Naive thymus-derived CD4-positive, alpha-beta T cell (primary cell): Measurements from ENCODE around the gene MSS51. TPM values are rescaled to one million over a fixed set of nuclear protein-coding genes. Genes with fewer than 3 reads are reported as not detected.

Source experiments
- ATAC-seq: fragments of 150-1000 bp; cut with Tn5 transposase; 2 replicates; pipeline ENCODE4 v1.10.0; 2021; ENCODE audit warnings: mild to moderate bottlenecking, moderate library complexity
- CTCF ChIA-PET: fragments of 350-600 bp; sonication (Branson Sonifier 250); formaldehyde crosslinking; loops from one replicate; lab custom pipeline; 2021; ENCODE audit warnings: antibody characterized with exemption; lab: Charles Lee
- POLR2A ChIA-PET: fragments of 350-600 bp; sonication (Branson Sonifier 250); formaldehyde crosslinking; loops from one replicate; lab custom pipeline; 2021; ENCODE audit warnings: antibody characterized with exemption, inconsistent platforms; lab: Charles Lee
- DNase-seq, 9 donors: peaks; one replicate each; pipeline versions ENCODE4 v3.0.0 to v3.0.0-alpha.2; 2020 to 2022; ENCODE audit warnings: mixed read lengths in 1 of 9
- H3K27ac ChIP-seq: one replicate; pipeline ENCODE4 v1.7.0; 2013; ENCODE audit warnings: mild to moderate bottlenecking, low read depth, low read length, moderate library complexity
- H3K27me3 ChIP-seq, 2 donors: one replicate each; pipeline ENCODE4 v1.7.0; 2013; ENCODE audit warnings: low read length in 2 of 2, mild to moderate bottlenecking in 2 of 2, moderate library complexity in 2 of 2; ENCODE audit not compliant: control insufficient read depth in 2 of 2, insufficient read depth in 2 of 2
- H3K36me3 ChIP-seq, 3 experiments: 1 replicate in 2 of 3; 2 replicates in 1 of 3; pipeline ENCODE4 v1.7.0; 2013; ENCODE audit warnings: low read length in 3 of 3, mild to moderate bottlenecking in 3 of 3, moderate library complexity in 1 of 3; ENCODE audit not compliant: insufficient read depth in 3 of 3, control insufficient read depth in 2 of 3
- H3K4me1 ChIP-seq, 2 donors: one replicate each; pipeline ENCODE4 v1.7.0; 2013; ENCODE audit warnings: low read length in 2 of 2, mild to moderate bottlenecking in 2 of 2, moderate library complexity in 1 of 2; ENCODE audit not compliant: control insufficient read depth in 2 of 2, insufficient read depth in 2 of 2
- H3K4me3 ChIP-seq: 2 replicates; pipeline ENCODE4 v1.7.0; 2013; ENCODE audit warnings: mild to moderate bottlenecking, low read length
- H3K9me3 ChIP-seq, 3 experiments: 1 replicate in 2 of 3; 2 replicates in 1 of 3; pipeline ENCODE4 v1.7.0; 2013; ENCODE audit warnings: low read length in 3 of 3; ENCODE audit not compliant: control insufficient read depth in 2 of 3
- H3K27ac Mint-ChIP-seq, 9 donors: one replicate each; pipeline ENCODE4 v1.8.0; 2020 to 2022; ENCODE audit warnings: mixed read lengths in 9 of 9, mild to moderate bottlenecking in 8 of 9, moderate library complexity in 5 of 9, inconsistent platforms in 2 of 9
- H3K27me3 Mint-ChIP-seq, 5 donors: one replicate each; pipeline ENCODE4 v1.8.0; 2021 to 2022; ENCODE audit warnings: mixed read lengths in 5 of 5, mild to moderate bottlenecking in 1 of 5
- H3K36me3 Mint-ChIP-seq, 5 donors: one replicate each; pipeline ENCODE4 v1.8.0; 2020 to 2022; ENCODE audit warnings: mixed read lengths in 5 of 5, mild to moderate bottlenecking in 3 of 5, inconsistent platforms in 1 of 5
- H3K4me1 Mint-ChIP-seq, 7 donors: one replicate each; pipeline ENCODE4 v1.8.0; 2020 to 2022; ENCODE audit warnings: mixed read lengths in 7 of 7, mild to moderate bottlenecking in 3 of 7, inconsistent platforms in 1 of 7
- H3K4me3 Mint-ChIP-seq, 10 donors: one replicate each; pipeline ENCODE4 v1.8.0; 2020 to 2022; ENCODE audit warnings: mild to moderate bottlenecking in 10 of 10, mixed read lengths in 10 of 10, moderate library complexity in 6 of 10, inconsistent platforms in 2 of 10
- H3K9me3 Mint-ChIP-seq, 11 donors: one replicate each; pipeline ENCODE4 v1.8.0; 2020 to 2022; ENCODE audit warnings: mixed read lengths in 11 of 11, mild to moderate bottlenecking in 4 of 11, inconsistent platforms in 1 of 11, moderate library complexity in 1 of 11
- intact Hi-C, 2 donors: fragments of 100-400 bp; cut with micrococcal nuclease; formaldehyde crosslinking; loops; one replicate each; pipeline ENCODE4 v1.15.1; 2023
- polyA plus RNA-seq, 2 donors: library from polyadenylated mRNA; unstranded; fragments of 300-500 nt; fragmentation: Illumina TruSeq; gene quantifications; one replicate each; pipeline ENCODE4 v1.2.3, GENCODE V29; 2021
- total RNA-seq, 6 experiments: library from RNA in 5 of 6; stranded (reverse) in 5 of 6; gene quantifications; 1 replicate in 5 of 6; 2 replicates in 1 of 6; pipeline ENCODE4 v1.2.3 and lab custom pipeline; 2021 to 2026

The MSS51 gene
- total and polyA plus RNA-seq, 7 experiments from 2014 or later: 0.18 to 4.9 (median 3.5) TPM

- Mint-ChIP-seq H3K9me3 (no peaks in the 10 kb centered on the region), H3K36me3 (peaks cover 4 to 36% (median 9%) of the 10 kb centered on the region in 5 donors), H3K27ac (peak overlapping the region in 1 of 9 donors; percentile 18), H3K4me3 (no peak overlapping the region), H3K4me1 (peaks cover 0 to 8% (median 2%) of the 10 kb centered on the region in 7 donors), H3K27me3 (no peaks in the 10 kb centered on the region)
- ATAC-seq: no peak
- Histone ChIP-seq H3K27ac (no peak overlapping the region), H3K27me3 (no peaks in the 10 kb centered on the region), H3K4me1 (no peaks in the 10 kb centered on the region), H3K4me3 (no peak overlapping the region), H3K36me3 (peaks cover 0 to 31% (median 14%) of the 10 kb centered on the region in 3 experiments), H3K9me3 (no peaks in the 10 kb centered on the region)
- no peak for DNase-seq
- ChIA-PET CTCF (no interaction called here), POLR2A (interaction anchor here (1.4 kb wide), 1 partner anchor 49 kb away, joined by 3 read pairs; the partner anchor contains the start of gene PPP3CB)
- intact Hi-C loops: no loop called here
Observed at GRCh38 chr10:73446926-73447325, 13.6 kb upstream of the MSS51 start.

GRCh38 chr10:73444457-73444856, 11.1 kb upstream of the MSS51 start:
- H3K36me3 ChIP-seq: peaks cover 0 to 31% (median 14%) of the 10 kb centered on the region in 3 experiments

GRCh38 chr10:73439605-73440312, 6.4 kb upstream of the MSS51 start:
- intact Hi-C loops: no loop called here
- POLR2A ChIA-PET: no interaction called here
- H3K4me3 ChIP-seq: no peak overlapping the region
- no peak overlapping the region for H3K27ac ChIP-seq
- ATAC-seq (no peak), DNase-seq (no peak)
- H3K27me3 ChIP-seq: no peaks in the 10 kb centered on the region
- CTCF ChIA-PET: no interaction called here
- Mint-ChIP-seq H3K27ac (peak overlapping the region in 3 of 9 donors; percentile 2 to 60 (median 22)), H3K4me3 (no peak overlapping the region), H3K27me3 (no peaks in the 10 kb centered on the region), H3K36me3 (peaks cover 0 to 24% (median 7%) of the 10 kb centered on the region in 5 donors), H3K4me1 (peaks cover 0 to 7% (median 5%) of the 10 kb centered on the region in 7 donors), H3K9me3 (no peaks in the 10 kb centered on the region)
- peaks cover 0 to 25% (median 5%) of the 10 kb centered on the region in 3 experiments for H3K36me3 ChIP-seq
- no peaks in the 10 kb centered on the region for H3K9me3 ChIP-seq
- H3K4me1 ChIP-seq: no peaks in the 10 kb centered on the region

More at GRCh38 chr10:73444457-73444856, 11.1 kb upstream of the MSS51 start:
- Histone ChIP-seq H3K4me1 (no peaks in the 10 kb centered on the region), H3K27ac (no peak overlapping the region), H3K27me3 (no peaks in the 10 kb centered on the region), H3K4me3 (no peak overlapping the region), H3K9me3 (no peaks in the 10 kb centered on the region)
- intact Hi-C loops: no loop called here
- ATAC-seq: no peak
- H3K4me1 Mint-ChIP-seq: peaks cover 0 to 5% (median 0%) of the 10 kb centered on the region in 7 donors
- CTCF ChIA-PET: no interaction called here
- DNase-seq: no peak
- H3K27me3 Mint-ChIP-seq: no peaks in the 10 kb centered on the region
- H3K27ac Mint-ChIP-seq: peak overlapping the region in 1 of 9 donors; percentile 21
- H3K36me3 Mint-ChIP-seq: peaks cover 0 to 29% (median 9%) of the 10 kb centered on the region in 5 donors
- no peak overlapping the region for H3K4me3 Mint-ChIP-seq
- POLR2A ChIA-PET: interaction anchor here (1.0 kb wide), 1 partner anchor 87 kb away, joined by 3 read pairs; no protein-coding TSS in a partner anchor
- H3K9me3 Mint-ChIP-seq: no peaks in the 10 kb centered on the region

DNA sequence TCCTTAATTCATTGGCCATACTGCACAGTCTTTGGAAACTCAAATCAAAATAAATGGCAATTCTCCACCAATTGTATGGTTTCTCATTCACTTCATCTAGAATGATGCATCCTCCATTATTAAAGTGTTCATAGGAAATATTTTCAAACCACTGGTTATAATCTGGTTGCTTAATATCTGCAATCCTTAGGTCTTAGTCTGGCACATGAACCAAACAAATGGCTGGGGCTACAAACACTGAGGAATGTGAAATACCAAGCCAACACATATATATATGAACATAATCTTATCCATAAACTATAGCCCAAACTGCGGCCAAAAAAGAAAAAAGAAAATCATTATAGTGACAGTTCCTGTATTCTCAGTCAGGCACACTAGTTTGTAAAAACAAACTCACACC, 5.7 kb upstream of the MSS51 start:
- Histone ChIP-seq H3K27me3 (no peaks in the 10 kb centered on the region), H3K4me1 (peaks cover 0 to 1% of the 10 kb centered on the region in 2 donors), H3K27ac (no peak overlapping the region), H3K9me3 (no peaks in the 10 kb centered on the region), H3K36me3 (peaks cover 0 to 18% (median 0%) of the 10 kb centered on the region in 3 experiments), H3K4me3 (no peak overlapping the region)
- peaks cover 0 to 13% (median 12%) of the 10 kb centered on the region in 7 donors for H3K4me1 Mint-ChIP-seq
- POLR2A ChIA-PET: no interaction called here
- DNase-seq (no peak), ATAC-seq (no peak)
- intact Hi-C loops: no loop called here
- H3K27me3 Mint-ChIP-seq: no peaks in the 10 kb centered on the region
- no peaks in the 10 kb centered on the region for H3K9me3 Mint-ChIP-seq
- H3K27ac Mint-ChIP-seq: peak overlapping the region in 1 of 9 donors; percentile 2
- H3K36me3 Mint-ChIP-seq: peaks cover 0 to 20% (median 7%) of the 10 kb centered on the region in 5 donors
- no peak overlapping the region for H3K4me3 Mint-ChIP-seq
- CTCF ChIA-PET: no interaction called here

DNA sequence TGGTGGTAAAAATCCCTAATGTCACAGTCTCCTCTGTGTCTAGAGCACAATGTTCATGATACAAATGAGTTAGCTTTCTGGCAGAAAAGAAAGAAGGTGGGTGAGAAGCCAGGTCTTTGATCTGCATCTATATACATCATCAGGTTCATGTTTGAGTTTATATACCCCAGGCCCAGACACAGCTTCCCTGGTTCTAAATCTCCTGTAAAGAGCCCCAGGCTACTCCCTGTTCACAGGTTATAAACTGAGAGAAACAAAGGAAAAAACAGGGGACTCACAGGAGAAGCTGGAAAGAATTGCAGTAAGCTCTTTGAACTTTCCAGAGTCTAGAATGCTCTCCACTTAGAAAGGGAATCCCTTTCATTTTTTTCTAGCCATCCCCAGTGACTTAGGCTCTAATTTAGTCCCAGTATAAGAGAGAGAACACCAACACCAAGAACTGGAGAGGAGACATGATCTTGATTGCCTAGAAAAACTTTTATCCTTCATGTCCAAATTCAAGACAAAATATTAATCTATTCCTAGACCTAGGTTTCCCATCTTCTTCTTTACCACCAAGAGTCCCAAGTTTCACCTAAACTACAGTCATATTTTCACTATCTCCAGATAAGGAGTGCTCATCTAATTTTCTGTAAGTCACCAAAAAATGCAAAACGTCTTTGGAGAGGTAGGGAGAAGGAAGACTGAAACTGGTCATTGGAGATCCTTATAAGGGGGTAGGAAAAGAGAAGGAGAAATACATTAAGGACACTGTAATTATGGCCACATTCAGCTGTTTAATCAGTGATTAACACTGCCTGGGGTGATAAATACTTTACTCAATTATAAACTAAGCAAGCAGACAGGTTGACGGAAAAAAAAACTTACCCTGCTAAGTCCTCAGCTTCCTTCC, 469 bp downstream of the MSS51 start:
- CTCF ChIA-PET: no interaction called here
- no peak overlapping the region for H3K27ac ChIP-seq
- peaks cover 0 to 11% of the 10 kb centered on the region in 2 donors for H3K4me1 ChIP-seq
- ATAC-seq: no peak
- H3K36me3 Mint-ChIP-seq: peaks cover 1 to 22% (median 8%) of the 10 kb centered on the region in 5 donors
- H3K4me1 Mint-ChIP-seq: peaks cover 8 to 31% (median 29%) of the 10 kb centered on the region in 7 donors
- POLR2A ChIA-PET: no interaction called here
- peak overlapping the region in 7 of 9 donors; percentile 22 to 90 (median 64) for H3K27ac Mint-ChIP-seq
- no peak overlapping the region for H3K4me3 ChIP-seq
- intact Hi-C loops: no loop called here
- no peaks in the 10 kb centered on the region for H3K27me3 Mint-ChIP-seq
- H3K4me3 Mint-ChIP-seq: peak overlapping the region in 2 of 10 donors; percentile 13 to 43
- no peaks in the 10 kb centered on the region for H3K9me3 ChIP-seq
- peaks cover 0 to 10% (median 0%) of the 10 kb centered on the region in 3 experiments for H3K36me3 ChIP-seq
- H3K9me3 Mint-ChIP-seq: no peaks in the 10 kb centered on the region
- H3K27me3 ChIP-seq: no peaks in the 10 kb centered on the region
- no peak for DNase-seq

DNA sequence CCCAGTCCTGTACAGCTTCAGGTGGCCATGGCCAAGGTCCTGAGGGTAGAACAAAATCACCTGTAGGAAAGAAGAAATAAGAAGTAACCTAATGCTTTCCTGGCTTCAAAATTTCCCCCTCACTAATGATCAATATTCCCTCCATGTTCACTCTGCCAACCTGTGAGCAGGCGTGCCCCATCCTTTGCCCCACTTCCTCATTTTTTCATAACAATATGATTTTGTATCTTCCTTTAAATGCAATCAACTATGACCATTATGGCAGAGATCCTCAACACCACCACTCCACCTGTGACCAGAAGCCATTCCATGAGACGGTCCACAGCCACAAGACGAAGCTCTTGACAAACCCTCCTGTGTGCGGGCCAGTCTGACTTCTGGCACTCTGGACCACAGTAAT, 7.0 kb downstream of the MSS51 start:
- POLR2A ChIA-PET: interaction anchor here (1.0 to 1.6 kb wide), 2 partner anchors 13 to 70 kb away, joined by 3 read pairs; partner anchors contain the start of genes ANXA7 and PPP3CB
- Histone ChIP-seq H3K4me3 (no peak overlapping the region), H3K27ac (no peak overlapping the region), H3K36me3 (peaks cover 0 to 53% (median 0%) of the 10 kb centered on the region in 3 experiments), H3K9me3 (no peaks in the 10 kb centered on the region), H3K4me1 (no peaks in the 10 kb centered on the region), H3K27me3 (no peaks in the 10 kb centered on the region)
- ATAC-seq (no peak), DNase-seq (no peak)
- no peaks in the 10 kb centered on the region for H3K9me3 Mint-ChIP-seq
- intact Hi-C loops: no loop called here
- CTCF ChIA-PET: no interaction called here
- peak overlapping the region in 1 of 9 donors; percentile 46 for H3K27ac Mint-ChIP-seq
- H3K36me3 Mint-ChIP-seq: peaks cover 15 to 57% (median 33%) of the 10 kb centered on the region in 5 donors
- H3K4me1 Mint-ChIP-seq: no peaks in the 10 kb centered on the region
- H3K4me3 Mint-ChIP-seq: no peak overlapping the region
- H3K27me3 Mint-ChIP-seq: no peaks in the 10 kb centered on the region
